Fibroblast of lung (primary cell): ENCODE data around the gene GAGE12G.
"Not testable (repeated sequence)": the region's sequence is repeated elsewhere in the genome, so short reads cannot be mapped to it uniquely, and the experiment has no call there.

Experiments used
- CTCF ChIP-seq, 2 donors: IDR thresholded peaks in 1 of 2; conservative IDR thresholded peaks in 1 of 2; 1 replicate in 1 of 2; 2 replicates in 1 of 2; pipeline ENCODE4 v1.5.1; 2011 to 2012; ENCODE audit warnings: low read length in 2 of 2, control low read depth in 1 of 2, inconsistent platforms in 1 of 2, low read depth in 1 of 2, mild to moderate bottlenecking in 1 of 2
- EZH2 ChIP-seq: IDR thresholded peaks from 2 replicates; pipeline ENCODE4 v1.5.1; 2012; ENCODE audit warnings: low read length, control low read depth, mild to moderate bottlenecking; ENCODE audit errors: missing control alignments

GRCh38 chrX:49541433-49541832 is 28.8 kb upstream of the GAGE12G start, which contains the start of gene GAGE12D:
- not testable (repeated sequence) for TF ChIP-seq CTCF (conservative IDR thresholded peaks at IDR 0.05 in 1 of 2, IDR thresholded peaks at IDR 0.05 in 1 of 2; ENCODE audit: low read depth in 1 of 2, low read length in 2 of 2); EZH2
